Islet precursor cell (in vitro differentiated cells): ENCODE results near the gene CARMIL1.
"Not testable (repeated sequence)": the region's sequence is repeated elsewhere in the genome, so short reads cannot be mapped to it uniquely, and the experiment has no call there.

Source experiments
- DNase-seq: peaks from one replicate; pipeline ENCODE4 v3.0.0-alpha.2; 2018

The CARMIL1 gene

GRCh38 chr6:25414755-25415154 is 135.6 kb downstream of the CARMIL1 start:
- DNase-seq, result no peak

- DNase-seq, result no peak
These were observed 136.1 kb downstream of the CARMIL1 start for GRCh38 chr6:25415274-25415673.

GRCh38 chr6:25415701-25416100 is 136.5 kb downstream of the CARMIL1 start:
- no peak for DNase-seq

GRCh38 chr6:25417046-25417605 is 138.0 kb downstream of the CARMIL1 start:
- DNase-seq, result no peak

- no peak for DNase-seq
These were observed 139.4 kb downstream of the CARMIL1 start for GRCh38 chr6:25418454-25419052.

- DNase-seq, result no peak
These were observed 140.7 kb downstream of the CARMIL1 start for GRCh38 chr6:25419879-25420278.

- DNase-seq, result peak; percentile 76
These were observed 144.2 kb downstream of the CARMIL1 start for GRCh38 chr6:25423358-25423757.

GRCh38 chr6:25424303-25424702 is 145.1 kb downstream of the CARMIL1 start:
- DNase-seq, result no peak

GRCh38 chr6:25427549-25427948 is 148.4 kb downstream of the CARMIL1 start:
- DNase-seq, result no peak

GRCh38 chr6:25428758-25429317 is 149.7 kb downstream of the CARMIL1 start:
- no peak for DNase-seq

- DNase-seq, result no peak
These were observed 152.3 kb downstream of the CARMIL1 start for GRCh38 chr6:25431306-25431974.

GRCh38 chr6:25431975-25432307 is 152.8 kb downstream of the CARMIL1 start:
- no peak for DNase-seq

GRCh38 chr6:25434921-25435320 is 155.7 kb downstream of the CARMIL1 start:
- DNase-seq, result no peak

- no peak for DNase-seq
These were observed 156.3 kb downstream of the CARMIL1 start for GRCh38 chr6:25435416-25435985.

- DNase-seq, result no peak
These were observed 157.6 kb downstream of the CARMIL1 start for GRCh38 chr6:25436760-25437159.

GRCh38 chr6:25439368-25439767 is 160.2 kb downstream of the CARMIL1 start:
- DNase-seq, result no peak

- no peak for DNase-seq
These were observed 162.6 kb downstream of the CARMIL1 start for GRCh38 chr6:25441663-25442270.

- DNase-seq, result no peak
These were observed 163.7 kb downstream of the CARMIL1 start for GRCh38 chr6:25442898-25443297.

GRCh38 chr6:25444521-25444920 is 165.3 kb downstream of the CARMIL1 start:
- not testable (repeated sequence) for DNase-seq

GRCh38 chr6:25446830-25447569 is 167.8 kb downstream of the CARMIL1 start:
- DNase-seq, result no peak

GRCh38 chr6:25447570-25447929 is 168.4 kb downstream of the CARMIL1 start:
- DNase-seq, result no peak

- no peak for DNase-seq
These were observed 169.9 kb downstream of the CARMIL1 start for GRCh38 chr6:25448965-25449538.

- no peak for DNase-seq
These were observed 170.6 kb downstream of the CARMIL1 start for GRCh38 chr6:25449774-25450173.
